OCI-LY3 (cell line): Measurements from ENCODE around the gene KMO.

ENCODE experiments used
- H2AFZ ChIP-seq: fragments of 200-600, 300-600 bp; shearing (Covaris generic); 2 replicates; pipeline ENCODE4 v1.6.0; 2014; ENCODE audit warnings: antibody characterized with exemption, low read depth, low read length
- H3K27ac ChIP-seq: fragments of 200-600, 300-600 bp; sonication (generic); 2 replicates; pipeline ENCODE4 v1.5.1; 2014; ENCODE audit warnings: mild to moderate bottlenecking, low read length, moderate library complexity, mixed read lengths
- H3K27me3 ChIP-seq: fragments of 200-600, 300-600 bp; sonication (generic); 2 replicates; pipeline ENCODE4 v1.6.1; 2014; ENCODE audit warnings: low read depth, low read length, mixed read lengths
- H3K36me3 ChIP-seq: fragments of 200-600, 300-600 bp; sonication (generic); replicated peaks from 2 replicates; pipeline ENCODE3; 2014; ENCODE audit warnings: low read depth, low read length, mixed read lengths
- H3K4me1 ChIP-seq: fragments of 300-600, 200-600 bp; sonication (generic); 2 replicates; pipeline ENCODE4 v1.6.1; 2014; ENCODE audit warnings: low read length, mixed read lengths
- H3K4me2 ChIP-seq: fragments of 200-600, 300-600 bp; sonication (generic); 2 replicates; pipeline ENCODE4 v1.6.1; 2014; ENCODE audit warnings: low read length, mixed read lengths
- H3K4me3 ChIP-seq: fragments of 300-600, 200-600 bp; sonication (generic); 2 replicates; pipeline ENCODE4 v1.5.1; 2014; ENCODE audit warnings: antibody characterized with exemption, mild to moderate bottlenecking, low read length, moderate library complexity
- H3K79me2 ChIP-seq: fragments of 300-600, 200-600 bp; shearing (Covaris generic); 2 replicates; pipeline ENCODE4 v1.6.1; 2014; ENCODE audit warnings: mild to moderate bottlenecking, low read length, mixed read lengths
- H3K9ac ChIP-seq: fragments of 300-600, 200-600 bp; shearing (Covaris generic); 2 replicates; pipeline ENCODE4 v1.6.0; 2014; ENCODE audit warnings: mild to moderate bottlenecking, low read length, moderate library complexity
- H3K9me3 ChIP-seq: fragments of 200-600, 300-600 bp; shearing (Covaris generic); 2 replicates; pipeline ENCODE4 v1.6.1; 2014; ENCODE audit warnings: low read length, mixed read lengths; ENCODE audit not compliant: insufficient read depth
- H4K20me1 ChIP-seq: fragments of 200-600, 300-600 bp; sonication (generic); 2 replicates; pipeline ENCODE4 v1.6.1; 2016; ENCODE audit warnings: low read length, mixed read lengths; ENCODE audit not compliant: insufficient read depth
- EZH2phosphoT487 ChIP-seq: fragments of 200-600 bp; shearing (Covaris generic); IDR thresholded peaks from 2 replicates; pipeline ENCODE4 v1.6.1; 2018; ENCODE audit warnings: antibody characterized with exemption, mixed run types, low read depth
- TF ChIP-seq, protein P1 (sequence below): fragments of 200-600, 300-600 bp; sonication (generic); IDR thresholded peaks from 2 replicates; pipeline ENCODE4 v1.5.1; 2014; ENCODE audit warnings: antibody characterized with exemption, low read length, low read depth

The KMO gene

DNA sequence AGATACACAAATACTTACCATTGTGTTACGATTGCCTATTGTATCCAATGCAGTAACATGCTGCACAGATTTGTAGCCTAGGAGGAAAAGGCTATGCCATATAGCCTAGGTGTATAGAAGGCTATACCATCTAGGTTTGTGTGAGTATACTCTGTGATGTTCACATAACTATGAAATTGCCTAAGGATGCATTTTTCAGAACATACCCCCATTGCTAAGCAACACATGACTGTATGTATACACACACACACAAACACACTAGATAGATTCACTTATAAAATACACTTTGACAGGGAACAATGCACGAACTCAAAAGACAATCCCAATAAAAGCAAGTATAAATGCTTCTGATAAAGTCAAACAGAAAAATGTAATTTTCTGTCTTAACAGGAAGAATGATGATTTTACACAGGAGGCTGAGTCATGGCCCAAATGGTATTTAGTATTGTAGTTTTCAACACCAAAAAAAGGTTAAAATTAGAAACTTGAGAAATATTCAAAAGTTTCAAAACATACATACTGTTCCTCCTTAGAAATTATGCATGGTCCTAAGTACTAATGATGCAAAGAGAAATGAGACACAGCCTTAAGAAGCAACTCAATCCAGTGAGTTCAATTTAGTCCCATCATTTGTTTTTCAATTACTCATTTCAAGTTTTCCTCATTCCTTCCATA is 24.9 kb upstream of the KMO start:
- no peaks in the 10 kb centered on the region for H3K4me1 ChIP-seq
- H4K20me1 ChIP-seq, result no peaks in the 10 kb centered on the region
- no peak overlapping the region for H3K4me2 ChIP-seq
- H2AFZ ChIP-seq, result no peak overlapping the region
- no peaks in the 10 kb centered on the region for H3K9me3 ChIP-seq
- H3K9ac ChIP-seq, result no peak overlapping the region
- H3K36me3 ChIP-seq, result peaks cover 73% of the 10 kb centered on the region
- H3K79me2 ChIP-seq, result no peaks in the 10 kb centered on the region
- no peaks in the 10 kb centered on the region for H3K27me3 ChIP-seq
- no peak overlapping the region for H3K4me3 ChIP-seq
- no peak for TF ChIP-seq EZH2phosphoT487
- TF ChIP-seq, protein P1, sequence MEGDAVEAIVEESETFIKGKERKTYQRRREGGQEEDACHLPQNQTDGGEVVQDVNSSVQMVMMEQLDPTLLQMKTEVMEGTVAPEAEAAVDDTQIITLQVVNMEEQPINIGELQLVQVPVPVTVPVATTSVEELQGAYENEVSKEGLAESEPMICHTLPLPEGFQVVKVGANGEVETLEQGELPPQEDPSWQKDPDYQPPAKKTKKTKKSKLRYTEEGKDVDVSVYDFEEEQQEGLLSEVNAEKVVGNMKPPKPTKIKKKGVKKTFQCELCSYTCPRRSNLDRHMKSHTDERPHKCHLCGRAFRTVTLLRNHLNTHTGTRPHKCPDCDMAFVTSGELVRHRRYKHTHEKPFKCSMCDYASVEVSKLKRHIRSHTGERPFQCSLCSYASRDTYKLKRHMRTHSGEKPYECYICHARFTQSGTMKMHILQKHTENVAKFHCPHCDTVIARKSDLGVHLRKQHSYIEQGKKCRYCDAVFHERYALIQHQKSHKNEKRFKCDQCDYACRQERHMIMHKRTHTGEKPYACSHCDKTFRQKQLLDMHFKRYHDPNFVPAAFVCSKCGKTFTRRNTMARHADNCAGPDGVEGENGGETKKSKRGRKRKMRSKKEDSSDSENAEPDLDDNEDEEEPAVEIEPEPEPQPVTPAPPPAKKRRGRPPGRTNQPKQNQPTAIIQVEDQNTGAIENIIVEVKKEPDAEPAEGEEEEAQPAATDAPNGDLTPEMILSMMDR, result no peak
- no peak overlapping the region for H3K27ac ChIP-seq

DNA sequence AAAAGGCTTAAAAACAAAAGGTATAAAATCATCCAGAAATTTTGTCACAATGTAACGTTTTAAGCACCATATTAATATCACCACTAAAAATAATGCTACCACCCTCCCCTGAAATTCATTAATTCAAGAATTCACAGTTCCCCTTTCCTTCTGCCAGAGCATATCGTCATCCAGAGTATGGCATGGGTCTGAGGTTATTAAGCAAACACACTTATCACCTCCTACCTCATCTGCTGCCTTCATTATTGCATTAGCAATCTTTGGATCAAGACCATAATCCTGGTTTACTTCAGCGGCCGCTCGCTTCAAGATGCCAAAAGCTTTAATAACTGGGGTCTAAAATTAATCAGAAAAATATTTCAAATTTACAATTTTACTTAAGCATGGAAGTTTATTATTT is 18.8 kb upstream of the KMO start:
- H3K79me2 ChIP-seq, result peaks cover 46% of the 10 kb centered on the region
- H3K9me3 ChIP-seq, result no peaks in the 10 kb centered on the region
- H2AFZ ChIP-seq, result no peak overlapping the region
- H4K20me1 ChIP-seq, result peaks cover 9% of the 10 kb centered on the region; the same call in 1 of the 2 replicates
- no peak overlapping the region for H3K9ac ChIP-seq
- TF ChIP-seq EZH2phosphoT487, result no peak
- TF ChIP-seq, protein P1, result no peak
- H3K4me2 ChIP-seq, result peak overlapping the region; percentile 21; the same call in 1 of the 2 replicates
- no peak overlapping the region for H3K27ac ChIP-seq
- peaks cover 12% of the 10 kb centered on the region for H3K4me1 ChIP-seq
- H3K36me3 ChIP-seq, result peaks cover 50% of the 10 kb centered on the region
- H3K27me3 ChIP-seq, result no peaks in the 10 kb centered on the region
- H3K4me3 ChIP-seq, result no peak overlapping the region

DNA sequence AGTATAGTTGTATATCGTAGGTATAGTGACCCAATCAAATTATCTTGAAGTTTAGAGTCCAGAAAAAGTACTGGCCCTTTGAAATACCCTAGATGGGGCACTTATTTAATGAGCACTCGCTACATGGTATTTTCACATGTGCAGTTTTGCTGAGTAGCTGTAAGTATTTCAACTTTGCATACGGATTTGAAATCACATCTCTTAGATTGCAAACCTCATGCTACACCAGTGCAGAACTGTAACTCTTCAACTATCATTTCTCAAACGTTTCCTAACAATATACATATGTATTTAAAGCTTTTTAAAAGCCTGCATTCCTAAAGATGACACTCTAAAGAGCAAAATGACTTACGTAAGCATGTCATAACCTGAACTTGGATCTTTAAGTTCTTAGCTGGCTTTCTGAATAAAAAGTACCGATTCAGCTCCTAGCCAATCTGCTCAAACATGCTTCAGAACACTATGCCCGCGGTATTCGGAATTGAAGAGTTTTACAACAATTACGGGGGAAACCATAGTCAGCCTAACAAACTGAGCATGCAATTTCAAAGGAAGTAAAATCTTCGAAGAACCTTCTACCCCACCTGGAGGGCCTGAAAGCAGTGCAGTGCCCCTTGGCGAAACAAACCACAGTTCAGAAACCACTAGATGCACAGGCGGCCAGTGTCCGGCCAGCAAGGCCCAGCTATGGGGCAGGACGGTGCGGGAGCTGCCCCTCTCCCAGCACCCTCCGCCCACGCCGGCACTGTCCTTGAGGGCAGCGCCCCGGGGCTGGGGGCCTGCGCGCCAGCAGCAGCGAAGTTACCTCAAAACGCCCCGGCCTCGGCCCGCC is 13.5 kb upstream of the KMO start:
- Histone ChIP-seq H3K79me2 (peaks cover 54% of the 10 kb centered on the region), H3K27ac (peak overlapping the region; percentile 54)

More for the DNA sequence above, 13.5 kb upstream of the KMO start:
- H3K9me3 ChIP-seq, result no peaks in the 10 kb centered on the region
- TF ChIP-seq EZH2phosphoT487, result no peak
- TF ChIP-seq, protein P1, result 0 out of 2 replicates have a peak, but pooled peaks have one; percentile 4
- peaks cover 7% of the 10 kb centered on the region for H3K4me1 ChIP-seq
- peak overlapping the region; percentile 83 for H3K9ac ChIP-seq
- peak overlapping the region; percentile 88 for H3K4me3 ChIP-seq
- H3K27me3 ChIP-seq, result peaks cover 7% of the 10 kb centered on the region; the same call in 1 of the 2 replicates
- peaks cover 9% of the 10 kb centered on the region; the same call in 1 of the 2 replicates for H4K20me1 ChIP-seq
- H3K4me2 ChIP-seq, result peak overlapping the region; percentile 72
- peaks cover 20% of the 10 kb centered on the region for H3K36me3 ChIP-seq
- peak overlapping the region; percentile 2; the same call in 1 of the 2 replicates for H2AFZ ChIP-seq
